Measurements from ENCODE around the gene RHOF.

DNA sequence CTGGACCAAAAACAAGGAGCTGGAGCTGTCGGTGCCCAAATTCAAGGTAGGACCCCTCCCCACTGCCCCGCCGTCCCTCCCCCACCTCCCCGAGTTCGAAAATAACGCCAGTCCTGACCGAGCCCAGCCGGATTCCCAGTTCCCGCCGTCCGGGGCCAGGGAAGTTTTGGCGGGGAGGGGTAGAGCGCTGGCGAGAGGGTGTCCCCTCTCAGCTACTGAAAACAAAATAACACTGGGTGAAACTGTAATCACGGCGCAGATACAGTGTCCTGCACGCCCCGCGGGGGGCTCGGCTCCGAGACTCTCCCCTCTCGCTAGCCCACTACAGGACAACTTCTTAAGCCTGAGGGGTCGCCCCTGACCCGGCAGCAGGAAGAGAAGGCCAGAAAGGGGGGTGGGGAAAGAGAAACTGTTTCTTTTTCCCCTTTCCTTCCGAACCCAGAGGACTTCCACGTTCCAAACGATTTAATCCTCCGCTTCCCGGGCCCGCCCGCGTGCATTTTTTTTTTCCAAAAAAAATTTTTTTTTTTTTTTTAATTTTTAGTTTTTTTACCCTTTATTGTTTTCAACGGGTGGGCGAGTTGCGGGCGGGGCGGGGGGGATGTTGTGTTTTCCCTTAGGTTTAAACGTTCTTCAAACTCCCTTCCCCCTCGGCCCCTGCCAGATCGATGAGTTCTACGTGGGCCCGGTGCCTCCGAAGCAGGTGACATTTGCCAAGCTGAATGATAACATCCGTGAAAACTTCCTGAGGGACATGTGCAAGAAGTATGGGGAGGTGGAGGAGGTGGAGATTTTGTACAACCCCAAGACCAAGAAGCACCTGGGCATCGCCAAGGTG is 11.9 kb upstream of the RHOF start:
- TF ChIP-seq CTCF (IDR thresholded peaks at IDR 0.05) (no peak), MXI1 (IDR thresholded peaks at IDR 0.05; ENCODE audit: low read depth, low read length) (no peak), POLR2AphosphoS5 (IDR thresholded peaks at IDR 0.05; ENCODE audit: low read depth, low read length) (no peak), YY1 (IDR thresholded peaks at IDR 0.05; ENCODE audit: low read depth) (no peak), JUND (IDR thresholded peaks at IDR 0.05) (no peak), FOXJ3 (CRISPR knock-in tag; IDR thresholded peaks at IDR 0.05) (no peak), RAD21 (IDR thresholded peaks at IDR 0.05; ENCODE audit: low read length) (no peak), EZH2phosphoT487 (IDR thresholded peaks at IDR 0.05; ENCODE audit: borderline replicate concordance, low read depth) (no peak), SIN3A (IDR thresholded peaks at IDR 0.05; ENCODE audit: borderline replicate concordance, low read depth, low read length) (no peak), MAX (IDR thresholded peaks at IDR 0.05; ENCODE audit: low read depth) (0 out of 2 replicates have a peak, but pooled peaks have one; percentile 24), SMC3 (IDR thresholded peaks at IDR 0.05; ENCODE audit: low read depth, low read length) (no peak)
- TF ChIP-seq, protein P1, sequence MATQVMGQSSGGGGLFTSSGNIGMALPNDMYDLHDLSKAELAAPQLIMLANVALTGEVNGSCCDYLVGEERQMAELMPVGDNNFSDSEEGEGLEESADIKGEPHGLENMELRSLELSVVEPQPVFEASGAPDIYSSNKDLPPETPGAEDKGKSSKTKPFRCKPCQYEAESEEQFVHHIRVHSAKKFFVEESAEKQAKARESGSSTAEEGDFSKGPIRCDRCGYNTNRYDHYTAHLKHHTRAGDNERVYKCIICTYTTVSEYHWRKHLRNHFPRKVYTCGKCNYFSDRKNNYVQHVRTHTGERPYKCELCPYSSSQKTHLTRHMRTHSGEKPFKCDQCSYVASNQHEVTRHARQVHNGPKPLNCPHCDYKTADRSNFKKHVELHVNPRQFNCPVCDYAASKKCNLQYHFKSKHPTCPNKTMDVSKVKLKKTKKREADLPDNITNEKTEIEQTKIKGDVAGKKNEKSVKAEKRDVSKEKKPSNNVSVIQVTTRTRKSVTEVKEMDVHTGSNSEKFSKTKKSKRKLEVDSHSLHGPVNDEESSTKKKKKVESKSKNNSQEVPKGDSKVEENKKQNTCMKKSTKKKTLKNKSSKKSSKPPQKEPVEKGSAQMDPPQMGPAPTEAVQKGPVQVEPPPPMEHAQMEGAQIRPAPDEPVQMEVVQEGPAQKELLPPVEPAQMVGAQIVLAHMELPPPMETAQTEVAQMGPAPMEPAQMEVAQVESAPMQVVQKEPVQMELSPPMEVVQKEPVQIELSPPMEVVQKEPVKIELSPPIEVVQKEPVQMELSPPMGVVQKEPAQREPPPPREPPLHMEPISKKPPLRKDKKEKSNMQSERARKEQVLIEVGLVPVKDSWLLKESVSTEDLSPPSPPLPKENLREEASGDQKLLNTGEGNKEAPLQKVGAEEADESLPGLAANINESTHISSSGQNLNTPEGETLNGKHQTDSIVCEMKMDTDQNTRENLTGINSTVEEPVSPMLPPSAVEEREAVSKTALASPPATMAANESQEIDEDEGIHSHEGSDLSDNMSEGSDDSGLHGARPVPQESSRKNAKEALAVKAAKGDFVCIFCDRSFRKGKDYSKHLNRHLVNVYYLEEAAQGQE (IDR thresholded peaks at IDR 0.05; ENCODE audit: low read depth, low read length) = no peak
- TF ChIP-seq, protein P2, sequence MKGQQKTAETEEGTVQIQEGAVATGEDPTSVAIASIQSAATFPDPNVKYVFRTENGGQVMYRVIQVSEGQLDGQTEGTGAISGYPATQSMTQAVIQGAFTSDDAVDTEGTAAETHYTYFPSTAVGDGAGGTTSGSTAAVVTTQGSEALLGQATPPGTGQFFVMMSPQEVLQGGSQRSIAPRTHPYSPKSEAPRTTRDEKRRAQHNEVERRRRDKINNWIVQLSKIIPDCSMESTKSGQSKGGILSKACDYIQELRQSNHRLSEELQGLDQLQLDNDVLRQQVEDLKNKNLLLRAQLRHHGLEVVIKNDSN (IDR thresholded peaks at IDR 0.05; ENCODE audit: borderline replicate concordance, low read depth) = no peak

All from SK-N-SH (cell line).